Activated B cell treated with CpG ODN at 0.5 μM for 24 hours (primary cell): Measurements from ENCODE around the gene ARHGEF1. TPM values are rescaled to one million over a fixed set of nuclear protein-coding genes. Genes with fewer than 3 reads are reported as not detected.

ENCODE experiments used
- ATAC-seq: fragments of 200-7000 bp; cut with Tn5 transposase; one replicate; pipeline ENCODE4 v1.10.0; 2021; ENCODE audit warnings: low read depth, mild to moderate bottlenecking, moderate library complexity
- CTCF ChIA-PET: fragments of 350-600 bp; sonication (Branson Sonifier 250); formaldehyde crosslinking; loops from one replicate; lab custom pipeline; 2021; ENCODE audit warnings: antibody characterized with exemption; lab: Charles Lee
- POLR2A ChIA-PET: fragments of 350-600 bp; sonication (Branson Sonifier 250); formaldehyde crosslinking; loops from one replicate; lab custom pipeline; 2021; ENCODE audit warnings: antibody characterized with exemption; lab: Charles Lee
- DNase-seq: peaks from one replicate; pipeline ENCODE4 v3.0.0; 2022
- H3K27ac Mint-ChIP-seq: one replicate; pipeline ENCODE4 v1.8.0; 2020; ENCODE audit warnings: mixed read lengths
- H3K27me3 Mint-ChIP-seq: one replicate; pipeline ENCODE4 v1.8.0; 2021; ENCODE audit warnings: mixed read lengths
- H3K36me3 Mint-ChIP-seq: one replicate; pipeline ENCODE4 v1.8.0; 2021; ENCODE audit warnings: low read depth, mixed read lengths
- H3K4me1 Mint-ChIP-seq: one replicate; pipeline ENCODE4 v1.8.0; 2021; ENCODE audit warnings: mixed read lengths
- H3K4me3 Mint-ChIP-seq: one replicate; pipeline ENCODE4 v1.8.0; 2020; ENCODE audit warnings: mild to moderate bottlenecking, mixed read lengths
- H3K9me3 Mint-ChIP-seq: one replicate; pipeline ENCODE4 v1.8.0; 2020; ENCODE audit warnings: mixed read lengths
- CTCF ChIP-seq: fragments of 200-600 bp; IDR thresholded peaks from one replicate; pipeline ENCODE4 v1.8.0; 2022; ENCODE audit warnings: antibody characterized with exemption, mild to moderate bottlenecking
- intact Hi-C: fragments of 100-400 bp; cut with micrococcal nuclease; formaldehyde crosslinking; loops from one replicate; pipeline ENCODE4 v1.15.1; 2024
- total RNA-seq: library from RNA; stranded (reverse); gene quantifications from 2 replicates; pipeline ENCODE4 v1.2.3, GENCODE V29; 2022

ARHGEF1 gene
- total RNA-seq, 1 donor from 2014 or later, result 418 TPM

DNA sequence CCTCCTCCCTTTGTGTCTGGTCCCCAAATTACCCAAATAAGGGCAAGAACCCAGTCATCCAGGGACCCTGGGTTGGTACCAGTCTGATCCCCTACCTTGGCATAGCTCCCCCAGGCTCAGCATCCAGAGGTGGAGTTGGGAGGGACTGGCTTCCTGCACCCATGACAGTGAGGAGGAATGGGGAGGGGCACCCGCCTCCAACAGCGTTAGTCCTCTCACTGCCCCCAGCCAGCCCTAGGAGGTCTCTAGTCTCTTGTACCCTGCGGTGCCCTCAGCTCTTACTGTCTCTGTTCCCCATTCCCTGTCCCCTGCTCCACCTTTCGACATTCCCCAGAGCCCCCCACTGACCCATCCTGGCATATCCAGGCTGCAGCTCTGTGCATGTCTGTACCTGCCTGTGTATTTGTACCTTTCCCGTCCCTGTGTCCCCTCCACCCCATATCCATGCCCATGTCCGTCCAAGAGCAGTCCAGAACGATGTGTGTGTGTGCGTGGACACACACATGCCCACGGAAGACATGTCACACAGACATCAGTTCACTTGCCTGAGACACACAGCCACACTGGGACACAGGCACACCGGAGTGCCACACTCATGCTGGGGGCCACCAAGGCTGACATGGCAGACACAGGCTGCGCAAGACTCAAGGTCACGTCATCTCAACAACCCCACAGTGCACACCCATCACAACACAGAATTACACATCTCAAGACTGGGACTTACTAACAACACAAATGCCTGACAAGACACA, 27.4 kb downstream of the ARHGEF1 start:
- no peak overlapping the region for H3K27ac Mint-ChIP-seq
- intact Hi-C loops, result no loop called here
- TF ChIP-seq CTCF, result no peak
- peaks cover 18% of the 10 kb centered on the region for H3K27me3 Mint-ChIP-seq
- no peaks in the 10 kb centered on the region for H3K9me3 Mint-ChIP-seq
- H3K4me1 Mint-ChIP-seq, result peaks cover 47% of the 10 kb centered on the region
- ChIA-PET POLR2A (interaction anchor here (0.6 to 1.7 kb wide), 5 partner anchors 19 to 200 kb away, joined by 3 to 4 read pairs (median 3); no protein-coding TSS in a partner anchor), CTCF (no interaction called here)
- peaks cover 21% of the 10 kb centered on the region for H3K36me3 Mint-ChIP-seq
- no peak overlapping the region for H3K4me3 Mint-ChIP-seq
- DNase-seq (no peak), ATAC-seq (no peak)

DNA sequence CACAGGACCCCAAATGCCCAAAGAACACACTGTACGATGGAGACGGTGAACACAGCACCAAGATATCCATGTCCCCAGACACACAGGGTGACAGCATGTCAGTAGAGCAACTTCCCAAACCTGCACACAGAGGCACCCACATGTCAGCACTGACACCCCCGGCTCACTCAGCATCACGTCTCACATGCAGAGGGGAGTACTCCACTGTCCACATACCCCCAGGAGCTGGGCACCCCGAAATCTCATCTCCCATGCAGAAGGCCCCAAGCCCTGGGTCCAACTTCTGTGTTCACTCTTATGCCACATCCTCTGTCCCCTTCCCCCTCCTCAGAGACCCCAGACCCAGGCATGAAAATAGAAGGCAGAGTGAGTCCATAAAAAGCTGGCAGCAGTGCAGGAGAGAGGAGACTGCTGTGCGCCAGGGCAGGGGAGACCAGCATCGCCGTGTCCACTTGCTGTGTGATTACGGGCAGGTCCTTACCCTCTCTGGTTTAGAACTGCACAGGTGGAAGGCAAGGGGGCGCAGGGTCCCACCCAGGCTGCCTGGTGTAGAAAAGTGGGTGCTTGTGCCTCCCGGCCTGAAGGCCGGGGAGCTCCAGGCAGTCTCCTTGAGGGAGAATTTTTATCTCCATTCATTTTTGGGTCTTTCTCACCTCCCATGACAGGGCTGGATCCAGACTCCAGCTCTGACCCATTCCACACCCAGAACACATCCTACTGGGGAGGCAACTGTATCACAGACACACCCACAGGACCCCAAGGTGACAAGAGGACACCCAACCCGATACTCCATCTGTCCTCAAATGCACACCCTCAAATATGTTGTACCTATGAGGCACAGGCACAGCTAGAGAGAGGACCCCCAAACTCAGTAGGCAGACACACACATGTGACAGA, 28.3 kb downstream of the ARHGEF1 start:
- Mint-ChIP-seq H3K27ac (no peak overlapping the region), H3K27me3 (peaks cover 18% of the 10 kb centered on the region), H3K9me3 (no peaks in the 10 kb centered on the region), H3K4me1 (peaks cover 43% of the 10 kb centered on the region), H3K4me3 (no peak overlapping the region), H3K36me3 (peaks cover 13% of the 10 kb centered on the region)
- intact Hi-C loops, result no loop called here
- POLR2A ChIA-PET, result interaction anchor here (1.1 to 2.3 kb wide), 9 partner anchors 10 to 36 kb away, joined by 3 to 9 read pairs (median 6); partner anchors contain the start of gene CD79A
- CTCF ChIA-PET, result interaction anchor here (1.3 kb wide), 1 partner anchor 38 kb away, joined by 4 read pairs; no protein-coding TSS in a partner anchor
- DNase-seq (no peak), ATAC-seq (peak; percentile 4)
- TF ChIP-seq CTCF, result no peak

GRCh38 chr19:41911889-41912731, 29.1 kb downstream of the ARHGEF1 start:
- H3K27ac Mint-ChIP-seq, result no peak overlapping the region
- H3K4me1 Mint-ChIP-seq, result peaks cover 42% of the 10 kb centered on the region
- no peak for TF ChIP-seq CTCF
- peaks cover 18% of the 10 kb centered on the region for H3K27me3 Mint-ChIP-seq
- CTCF ChIA-PET, result interaction anchor here (1.3 kb wide), 1 partner anchor 39 kb away, joined by 4 read pairs; no protein-coding TSS in a partner anchor
- ATAC-seq, result peak; percentile 35
- peaks cover 6% of the 10 kb centered on the region for H3K36me3 Mint-ChIP-seq
- peak overlapping the region; percentile 33 for H3K4me3 Mint-ChIP-seq
- POLR2A ChIA-PET, result interaction anchor here (1.1 to 2.3 kb wide), 9 partner anchors 9 to 47 kb away, joined by 3 to 9 read pairs (median 6); partner anchors contain the start of genes CD79A and RABAC1
- no peaks in the 10 kb centered on the region for H3K9me3 Mint-ChIP-seq
- DNase-seq, result no peak
- intact Hi-C loops, result loop anchor here (1.0 kb wide), 1 partner anchor 9 kb away; no protein-coding TSS in a partner anchor

DNA sequence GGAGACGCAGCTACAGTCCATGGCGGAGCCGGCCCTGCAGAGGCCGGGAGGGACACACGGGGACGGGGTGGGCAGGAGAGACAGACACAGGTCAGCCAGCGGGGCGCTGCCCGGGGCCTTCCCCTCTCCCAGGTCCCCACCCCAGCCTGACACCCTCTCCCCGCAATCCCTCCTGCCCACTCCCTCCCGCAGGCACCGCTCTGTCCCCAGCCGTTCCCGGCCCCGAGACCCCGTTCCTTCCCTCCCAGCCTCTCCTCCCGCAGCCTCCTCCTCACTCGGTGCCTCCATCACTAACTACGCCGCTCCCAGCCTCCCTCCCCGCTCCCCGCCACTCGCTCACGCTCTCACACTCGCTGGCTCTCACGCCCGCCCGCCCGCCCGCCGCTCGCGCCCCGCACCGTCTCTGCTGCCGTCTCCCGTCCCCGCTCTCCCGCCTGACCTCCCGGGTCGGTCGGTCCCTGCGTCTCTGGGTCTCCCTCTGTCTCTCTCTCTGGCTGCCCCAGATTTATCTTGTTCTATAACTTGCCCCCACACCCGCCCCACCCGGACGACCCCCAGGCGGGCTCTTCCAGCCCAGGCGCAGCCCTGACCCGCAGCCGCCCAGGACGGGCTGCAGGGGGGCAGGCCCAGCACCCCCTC, 30.0 kb downstream of the ARHGEF1 start:
- peaks cover 18% of the 10 kb centered on the region for H3K27me3 Mint-ChIP-seq
- no peak for TF ChIP-seq CTCF
- peaks cover 2% of the 10 kb centered on the region for H3K36me3 Mint-ChIP-seq
- intact Hi-C loops, result loop anchor here (1.0 kb wide), 1 partner anchor 8 kb away; no protein-coding TSS in a partner anchor
- CTCF ChIA-PET, result no interaction called here
- POLR2A ChIA-PET, result interaction anchor here (1.1 to 2.3 kb wide), 3 partner anchors 9 to 46 kb away, joined by 3 to 8 read pairs (median 7); partner anchors contain the start of gene RABAC1
- no peak overlapping the region for H3K27ac Mint-ChIP-seq
- H3K4me3 Mint-ChIP-seq, result no peak overlapping the region
- ATAC-seq, result no peak
- H3K9me3 Mint-ChIP-seq, result no peaks in the 10 kb centered on the region
- no peak for DNase-seq
- H3K4me1 Mint-ChIP-seq, result peaks cover 42% of the 10 kb centered on the region
